ENCODE measurements around the gene DBP.
"Not testable (repeated sequence)": the region's sequence is repeated elsewhere in the genome, so short reads cannot be mapped to it uniquely, and the experiment has no call there.

DBP gene

GRCh38 chr19:48664476-48664875 is 27.3 kb upstream of the DBP start:
- DNase-seq = no peak

- no peak for DNase-seq
These were observed 26.5 kb upstream of the DBP start for GRCh38 chr19:48663667-48664066.

GRCh38 chr19:48661711-48662090 is 24.5 kb upstream of the DBP start:
- DNase-seq = no peak

- DNase-seq = peak; percentile 95
These were observed 23.9 kb upstream of the DBP start for GRCh38 chr19:48660852-48661710.

GRCh38 chr19:48659768-48660167 is 22.6 kb upstream of the DBP start:
- no peak for DNase-seq

GRCh38 chr19:48658483-48658882 is 21.3 kb upstream of the DBP start:
- no peak for DNase-seq

- not testable (repeated sequence) for DNase-seq
These were observed 20.6 kb upstream of the DBP start for GRCh38 chr19:48657828-48658227.

GRCh38 chr19:48656840-48657474 is 19.8 kb upstream of the DBP start:
- no peak for DNase-seq

- no peak for DNase-seq
These were observed 17.3 kb upstream of the DBP start for GRCh38 chr19:48654299-48655059.

GRCh38 chr19:48651683-48652048 is 14.5 kb upstream of the DBP start:
- DNase-seq = no peak

GRCh38 chr19:48650974-48651682 is 13.9 kb upstream of the DBP start:
- no peak for DNase-seq

GRCh38 chr19:48648134-48648533 is 11.0 kb upstream of the DBP start:
- DNase-seq = no peak

GRCh38 chr19:48646722-48647216 is 9.6 kb upstream of the DBP start:
- no peak for DNase-seq

- DNase-seq = peak; percentile 94
These were observed 9.0 kb upstream of the DBP start, which contains the start of gene CA11 for GRCh38 chr19:48646001-48646721. Gene CA11, minus strand, starts transcription at chr19:48646187. Its CDS starts 555 bp downstream, at chr19:48645632.

GRCh38 chr19:48645620-48646000 is 8.4 kb upstream of the DBP start:
- DNase-seq = no peak

- peak; percentile 83 for DNase-seq
These were observed 7.8 kb upstream of the DBP start for GRCh38 chr19:48644839-48645619.

GRCh38 chr19:48644355-48644754 is 7.2 kb upstream of the DBP start:
- no peak for DNase-seq

- no peak for DNase-seq
These were observed 5.7 kb upstream of the DBP start for GRCh38 chr19:48642862-48643261.

- DNase-seq = no peak
These were observed 4.7 kb upstream of the DBP start for GRCh38 chr19:48641850-48642249.

- no peak for DNase-seq
These were observed 2.5 kb upstream of the DBP start for GRCh38 chr19:48639483-48640375.
